A549 (cell line): ENCODE measurements around the gene ZNF853. TPM values are rescaled to one million over a fixed set of nuclear protein-coding genes. Genes with fewer than 3 reads are reported as not detected.

Source experiments
- ATAC-seq, 2 experiments: fragments of 200-7000 bp in 1 of 2; fragments of >200 bp in 1 of 2; cut with Nextera tagmentation in 1 of 2; cut with Tn5 transposase in 1 of 2; 3 replicates each; pipeline versions ENCODE4 v1.8.0 to v1.9.1; 2018 to 2020; ENCODE audit warnings: mild to moderate bottlenecking in 1 of 2, moderate library complexity in 1 of 2
- CTCF ChIA-PET: fragments of 300-600 bp; sonication (Branson Sonifier 250); formaldehyde crosslinking; extraction: SDS; loops from one replicate; lab custom pipeline; 2021; ENCODE audit warnings: antibody characterized with exemption, inconsistent platforms; lab: Yijun Ruan, JAX
- POLR2A ChIA-PET: fragments of 350-600 bp; formaldehyde crosslinking; extraction: SDS; loops from one replicate; lab custom pipeline; 2021; ENCODE audit warnings: antibody characterized with exemption, inconsistent platforms; lab: Yijun Ruan, JAX
- DNase-seq, 2 experiments: peaks; one replicate each; pipeline versions ENCODE4 v3.0.0 to v3.0.0-alpha.2; 2011 to 2016; ENCODE audit warnings: low read depth in 1 of 2, low spot score in 1 of 2
- FAIRE-seq: peaks from 2 replicates; lab custom pipeline; 2011; peaks lifted over from hg19 to GRCh38; lab: Jason Lieb, UNC
- H3K27ac ChIP-seq, 2 experiments: fragments of >200 bp; sonication (Bioruptor Twin); formaldehyde crosslinking; 3 replicates each; pipeline ENCODE4 v1.5.1; 2016 to 2017
- H3K4me1 ChIP-seq: fragments of >200 bp; sonication (Bioruptor Twin); formaldehyde crosslinking; 3 replicates; pipeline ENCODE4 v1.6.1; 2016
- H3K4me2 ChIP-seq: fragments of >200 bp; sonication (Bioruptor Twin); formaldehyde crosslinking; 3 replicates; pipeline ENCODE4 v1.6.1; 2016
- H3K4me3 ChIP-seq: fragments of >200 bp; sonication (Bioruptor Twin); formaldehyde crosslinking; 3 replicates; pipeline ENCODE4 v1.5.1; 2016
- H3K9me3 ChIP-seq: fragments of >200 bp; sonication (Bioruptor Twin); formaldehyde crosslinking; 3 replicates; pipeline ENCODE4 v1.6.1; 2016
- ATOH8 ChIP-seq: fragments of 250-450 bp; sonication (Bioruptor Pico); IDR thresholded peaks from 2 replicates; pipeline ENCODE4 v1.5.0; 2020; ENCODE audit warnings: low read depth, mild to moderate bottlenecking, moderate library complexity
- CBX8 ChIP-seq: fragments of 200-600 bp; sonication (generic); IDR thresholded peaks from 2 replicates; pipeline ENCODE4 v1.6.1; 2016
- CHD2 ChIP-seq: fragments of 150-350 bp; IDR thresholded peaks from 2 replicates; pipeline ENCODE4 v1.6.1; 2014; ENCODE audit warnings: low read length; ENCODE audit not compliant: partially characterized antibody
- CHD4 ChIP-seq: fragments of 200-600 bp; sonication (generic); IDR thresholded peaks from 2 replicates; pipeline ENCODE4 v1.6.1; 2016; ENCODE audit warnings: antibody characterized with exemption, mild to moderate bottlenecking, borderline replicate concordance
- EHF ChIP-seq: fragments of 250-450 bp; sonication (Bioruptor Pico); IDR thresholded peaks from 2 replicates; pipeline ENCODE4 v1.5.0; 2020; ENCODE audit warnings: mild to moderate bottlenecking
- ESRRA ChIP-seq: fragments of 150-350 bp; IDR thresholded peaks from 2 replicates; pipeline ENCODE4 v1.6.1; 2014; ENCODE audit warnings: mild to moderate bottlenecking, low read length, borderline replicate concordance
- FOSL2 ChIP-seq, 2 experiments: fragments of 450-650 bp in 1 of 2; fragments of >200 bp in 1 of 2; sonication (Bioruptor Twin) in 1 of 2; formaldehyde crosslinking; IDR thresholded peaks; 2 replicates each; pipeline versions ENCODE4 v1.5.0 to v1.6.1; 2016 to 2020; ENCODE audit warnings: mild to moderate bottlenecking in 1 of 2, moderate library complexity in 1 of 2
- HDAC2 ChIP-seq: fragments of 200-600 bp; sonication (generic); IDR thresholded peaks from 2 replicates; pipeline ENCODE4 v1.6.1; 2016
- HOXB5 ChIP-seq: fragments of 250-450 bp; sonication (Bioruptor Pico); IDR thresholded peaks from 2 replicates; pipeline ENCODE4 v1.5.0; 2020; ENCODE audit warnings: mild to moderate bottlenecking, moderate library complexity
- MAFK ChIP-seq: fragments of 450-650 bp; IDR thresholded peaks from 2 replicates; pipeline ENCODE4 v1.6.1; 2014; ENCODE audit not compliant: partially characterized antibody
- NFE2L2 ChIP-seq: fragments of 150-350 bp; conservative IDR thresholded peaks from 2 replicates; pipeline ENCODE4 v1.6.1; 2014; ENCODE audit warnings: low read length
- NR3C1 ChIP-seq: fragments of >200 bp; sonication (Bioruptor Twin); formaldehyde crosslinking; IDR thresholded peaks from 3 replicates; pipeline ENCODE4 v1.6.1; 2017
- PBX3 ChIP-seq: IDR thresholded peaks from 2 replicates; pipeline ENCODE4 v1.6.1; 2012
- PHF8 ChIP-seq: fragments of 200-600 bp; sonication (generic); IDR thresholded peaks from 2 replicates; pipeline ENCODE4 v1.6.1; 2016; ENCODE audit warnings: low read depth, mild to moderate bottlenecking, antibody characterized with exemption, moderate library complexity, borderline replicate concordance
- POLR2AphosphoS2 ChIP-seq: conservative IDR thresholded peaks from 2 replicates; pipeline ENCODE4 v1.6.1; 2012; ENCODE audit warnings: low read length, improper control_type of control experiment, inconsistent platforms
- RARB ChIP-seq: fragments of 250-450 bp; sonication (Bioruptor Pico); IDR thresholded peaks from 2 replicates; pipeline ENCODE4 v1.8.0; 2021; ENCODE audit warnings: mild to moderate bottlenecking, moderate library complexity
- TFCP2L1 ChIP-seq: fragments of 250-450 bp; sonication (Bioruptor Pico); IDR thresholded peaks from 2 replicates; pipeline ENCODE4 v1.5.0; 2021; ENCODE audit warnings: mild to moderate bottlenecking
- ZNF302 ChIP-seq: fragments of 250-450 bp; sonication (Bioruptor Pico); IDR thresholded peaks from 2 replicates; pipeline ENCODE4 v1.9.0; 2021; ENCODE audit warnings: inconsistent platforms, mild to moderate bottlenecking, moderate library complexity
- WGBS: methylation state at CpG from one replicate; pipeline ENCODE4 v1.1.6; 2017; ENCODE audit errors: missing lambda C conversion rate; 5-methylcytosine and 5-hydroxymethylcytosine counted together
- polyA plus RNA-seq, 4 experiments: library from polyadenylated mRNA; depleted of rRNA in 3 of 4; stranded (reverse); fragments of >200 nt; fragmentation: RNase III in 1 of 4; extraction: RNeasy Plus Mini Kit Qiagen cat#74134 plus additional on column Dnase treatment in 1 of 4; gene quantifications; 2 replicates in 3 of 4; 3 replicates in 1 of 4; pipeline ENCODE4 v1.2.3, GENCODE V29; 2011 to 2017
- TF ChIP-seq, protein P1 (sequence below): fragments of >200 bp; sonication (Bioruptor Twin); formaldehyde crosslinking; IDR thresholded peaks from 3 replicates; pipeline ENCODE4 v1.6.1; 2016
- TF ChIP-seq, protein P2 (sequence below): fragments of 450-650 bp; IDR thresholded peaks from 2 replicates; pipeline ENCODE4 v1.6.1; 2014; ENCODE audit warnings: antibody characterized with exemption
- TF ChIP-seq, protein P3 (sequence below): fragments of 150-350 bp; IDR thresholded peaks from 2 replicates; pipeline ENCODE4 v1.6.1; 2014; ENCODE audit warnings: low read depth, mild to moderate bottlenecking, low read length

Gene ZNF853
- polyA plus RNA-seq, 2 of the 4 experiments (the other 2 are of a cell fraction) = 1.8 to 2.2 TPM

- TF ChIP-seq ATOH8 (CRISPR knock-in tag) = no peak
- 0 out of 2 replicates have a peak, but pooled peaks have one; percentile 15 for TF ChIP-seq CHD4
- TF ChIP-seq, protein P1, sequence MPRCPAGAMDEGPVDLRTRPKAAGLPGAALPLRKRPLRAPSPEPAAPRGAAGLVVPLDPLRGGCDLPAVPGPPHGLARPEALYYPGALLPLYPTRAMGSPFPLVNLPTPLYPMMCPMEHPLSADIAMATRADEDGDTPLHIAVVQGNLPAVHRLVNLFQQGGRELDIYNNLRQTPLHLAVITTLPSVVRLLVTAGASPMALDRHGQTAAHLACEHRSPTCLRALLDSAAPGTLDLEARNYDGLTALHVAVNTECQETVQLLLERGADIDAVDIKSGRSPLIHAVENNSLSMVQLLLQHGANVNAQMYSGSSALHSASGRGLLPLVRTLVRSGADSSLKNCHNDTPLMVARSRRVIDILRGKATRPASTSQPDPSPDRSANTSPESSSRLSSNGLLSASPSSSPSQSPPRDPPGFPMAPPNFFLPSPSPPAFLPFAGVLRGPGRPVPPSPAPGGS = peak; percentile 98
- no peak for TF ChIP-seq RARB (CRISPR knock-in tag)
- no peak for TF ChIP-seq MAFK
- no peak; the same call in 1 of the 2 replicates for TF ChIP-seq PBX3
- no peak for TF ChIP-seq NFE2L2
- TF ChIP-seq POLR2AphosphoS2 = no peak
- TF ChIP-seq, protein P2, sequence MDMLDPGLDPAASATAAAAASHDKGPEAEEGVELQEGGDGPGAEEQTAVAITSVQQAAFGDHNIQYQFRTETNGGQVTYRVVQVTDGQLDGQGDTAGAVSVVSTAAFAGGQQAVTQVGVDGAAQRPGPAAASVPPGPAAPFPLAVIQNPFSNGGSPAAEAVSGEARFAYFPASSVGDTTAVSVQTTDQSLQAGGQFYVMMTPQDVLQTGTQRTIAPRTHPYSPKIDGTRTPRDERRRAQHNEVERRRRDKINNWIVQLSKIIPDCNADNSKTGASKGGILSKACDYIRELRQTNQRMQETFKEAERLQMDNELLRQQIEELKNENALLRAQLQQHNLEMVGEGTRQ = peak; percentile 42; the same call in 1 of the 2 replicates
Observed at GRCh38 chr7:6577369-6578113, 37.9 kb upstream of the ZNF853 start, which contains the start of gene ZDHHC4 (continued).

DNA sequence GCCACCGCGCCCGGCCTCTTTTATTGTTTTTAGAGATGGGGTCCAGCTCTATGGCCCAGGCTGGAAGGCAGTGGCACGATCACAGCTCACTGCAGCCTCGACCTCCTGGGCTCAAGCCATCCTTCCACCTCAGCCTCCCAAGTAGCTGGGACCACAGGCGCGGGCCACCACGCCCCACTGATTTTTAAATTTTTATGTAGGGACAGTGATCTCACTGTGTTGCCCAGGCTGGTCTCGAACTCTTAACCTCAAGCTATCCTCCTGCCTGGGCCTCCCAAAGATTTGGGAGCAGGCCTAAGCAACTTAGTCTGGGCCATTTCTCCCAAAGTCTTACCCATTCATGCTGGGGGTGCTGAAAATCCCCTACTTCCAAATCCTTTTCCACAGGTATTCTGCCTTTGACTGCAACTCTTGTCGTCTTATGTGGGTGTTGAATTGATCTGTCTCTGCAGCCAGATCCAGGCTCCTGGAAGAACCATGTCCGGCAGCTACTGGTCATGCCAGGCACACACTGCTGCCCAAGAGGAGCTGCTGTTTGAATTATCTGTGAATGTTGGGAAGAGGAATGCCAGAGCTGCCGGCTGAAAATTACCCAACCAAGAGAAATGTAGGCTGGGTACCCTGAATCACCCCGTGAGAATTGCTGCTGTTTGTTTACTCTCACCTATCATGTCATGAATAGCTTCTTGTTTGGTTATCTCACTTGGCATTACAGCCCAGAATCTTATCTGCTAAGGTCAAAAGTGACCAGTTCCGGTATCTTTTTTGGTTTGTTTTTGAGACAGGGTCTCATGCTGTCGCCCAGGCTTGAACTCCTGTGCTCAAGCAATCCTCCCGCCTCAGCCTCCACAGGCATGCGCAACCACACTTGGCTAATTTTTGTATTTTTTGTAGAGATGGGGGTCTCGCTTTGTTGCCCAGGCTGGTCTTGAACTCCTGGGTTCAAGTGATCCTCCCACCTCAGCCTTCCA is 37.0 kb upstream of the ZNF853 start:
- ATAC-seq = peak; percentile 6 to 18; a peak in 3 of 6 replicates
- H3K27ac ChIP-seq = peak overlapping the region; percentile 93 to 95
- H3K4me2 ChIP-seq = peak overlapping the region; percentile 84
- no peak for TF ChIP-seq CHD2
- no peak for TF ChIP-seq HDAC2
- TF ChIP-seq CHD4 = 0 out of 2 replicates have a peak, but pooled peaks have one; percentile 22
- TF ChIP-seq TFCP2L1 = no peak
- TF ChIP-seq MAFK = no peak
- no peak for TF ChIP-seq PHF8
- TF ChIP-seq FOSL2 (IDR thresholded peaks at IDR 0.05) = no peak
- TF ChIP-seq FOSL2 (CRISPR knock-in tag; IDR thresholded peaks at IDR 0.05) = peak; percentile 49
- TF ChIP-seq HOXB5 (CRISPR knock-in tag) = no peak
- no peak for TF ChIP-seq EHF
- no peak for TF ChIP-seq ZNF302 (CRISPR knock-in tag)
- TF ChIP-seq ESRRA = no peak
- TF ChIP-seq NR3C1 = no peak
- no peak for TF ChIP-seq CBX8
- TF ChIP-seq, protein P3, sequence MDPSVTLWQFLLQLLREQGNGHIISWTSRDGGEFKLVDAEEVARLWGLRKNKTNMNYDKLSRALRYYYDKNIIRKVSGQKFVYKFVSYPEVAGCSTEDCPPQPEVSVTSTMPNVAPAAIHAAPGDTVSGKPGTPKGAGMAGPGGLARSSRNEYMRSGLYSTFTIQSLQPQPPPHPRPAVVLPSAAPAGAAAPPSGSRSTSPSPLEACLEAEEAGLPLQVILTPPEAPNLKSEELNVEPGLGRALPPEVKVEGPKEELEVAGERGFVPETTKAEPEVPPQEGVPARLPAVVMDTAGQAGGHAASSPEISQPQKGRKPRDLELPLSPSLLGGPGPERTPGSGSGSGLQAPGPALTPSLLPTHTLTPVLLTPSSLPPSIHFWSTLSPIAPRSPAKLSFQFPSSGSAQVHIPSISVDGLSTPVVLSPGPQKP = no peak
- H3K4me3 ChIP-seq = peak overlapping the region; percentile 77
- peak; percentile 41 to 62 for DNase-seq
- H3K4me1 ChIP-seq = peaks cover 20% of the 10 kb centered on the region
- ChIA-PET POLR2A (interaction anchor here (0.5 to 1.8 kb wide), 4 partner anchors 10 to 46 kb away, joined by 3 to 15 read pairs (median 5); partner anchors contain the start of gene INTS15), CTCF (interaction anchor here (1.2 to 5.9 kb wide), 3 partner anchors 10 to 62 kb away, joined by 6 to 58 read pairs (median 10); partner anchors contain the start of gene INTS15)
- FAIRE-seq = no peak
- WGBS = 81% methylated on average over 18 of the region's 18 CpGs
- H3K9me3 ChIP-seq = no peaks in the 10 kb centered on the region
